HG02870 (cell line): ENCODE results near the gene CEACAM7.

ENCODE experiments used
- ATAC-seq: cut with Tn5 transposase; IDR thresholded peaks from one replicate; pipeline ENCODE4 v1.9.1; 2021; ENCODE audit warnings: mild to moderate bottlenecking, moderate library complexity; ENCODE audit not compliant: unreplicated experiment

The CEACAM7 gene

DNA sequence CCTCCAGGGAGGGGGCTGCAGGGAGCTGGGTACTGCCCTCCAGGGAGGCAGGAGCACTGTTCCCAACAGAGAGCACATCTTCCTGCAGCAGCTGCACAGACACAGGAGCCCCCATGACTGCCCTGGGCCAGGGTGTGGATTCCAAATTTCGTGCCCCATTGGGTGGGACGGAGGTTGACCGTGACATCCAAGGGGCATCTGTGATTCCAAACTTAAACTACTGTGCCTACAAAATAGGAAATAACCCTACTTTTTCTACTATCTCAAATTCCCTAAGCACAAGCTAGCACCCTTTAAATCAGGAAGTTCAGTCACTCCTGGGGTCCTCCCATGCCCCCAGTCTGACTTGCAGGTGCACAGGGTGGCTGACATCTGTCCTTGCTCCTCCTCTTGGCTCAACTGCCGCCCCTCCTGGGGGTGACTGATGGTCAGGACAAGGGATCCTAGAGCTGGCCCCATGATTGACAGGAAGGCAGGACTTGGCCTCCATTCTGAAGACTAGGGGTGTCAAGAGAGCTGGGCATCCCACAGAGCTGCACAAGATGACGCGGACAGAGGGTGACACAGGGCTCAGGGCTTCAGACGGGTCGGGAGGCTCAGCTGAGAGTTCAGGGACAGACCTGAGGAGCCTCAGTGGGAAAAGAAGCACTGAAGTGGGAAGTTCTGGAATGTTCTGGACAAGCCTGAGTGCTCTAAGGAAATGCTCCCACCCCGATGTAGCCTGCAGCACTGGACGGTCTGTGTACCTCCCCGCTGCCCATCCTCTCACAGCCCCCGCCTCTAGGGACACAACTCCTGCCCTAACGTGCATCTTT is 12.5 kb upstream of the CEACAM7 start:
- no peak for ATAC-seq

DNA sequence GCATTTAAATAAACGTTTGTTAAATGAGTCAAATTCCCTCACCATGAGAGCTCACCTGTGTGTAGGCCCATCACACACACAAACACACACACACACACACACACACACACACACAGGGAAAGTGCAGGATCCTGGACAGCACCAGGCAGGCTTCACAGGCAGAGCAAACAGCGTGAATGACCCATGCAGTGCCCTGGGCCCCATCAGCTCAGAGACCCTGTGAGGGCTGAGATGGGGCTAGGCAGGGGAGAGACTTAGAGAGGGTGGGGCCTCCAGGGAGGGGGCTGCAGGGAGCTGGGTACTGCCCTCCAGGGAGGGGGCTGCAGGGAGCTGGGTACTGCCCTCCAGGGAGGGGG is 11.9 kb upstream of the CEACAM7 start:
- no peak for ATAC-seq

DNA sequence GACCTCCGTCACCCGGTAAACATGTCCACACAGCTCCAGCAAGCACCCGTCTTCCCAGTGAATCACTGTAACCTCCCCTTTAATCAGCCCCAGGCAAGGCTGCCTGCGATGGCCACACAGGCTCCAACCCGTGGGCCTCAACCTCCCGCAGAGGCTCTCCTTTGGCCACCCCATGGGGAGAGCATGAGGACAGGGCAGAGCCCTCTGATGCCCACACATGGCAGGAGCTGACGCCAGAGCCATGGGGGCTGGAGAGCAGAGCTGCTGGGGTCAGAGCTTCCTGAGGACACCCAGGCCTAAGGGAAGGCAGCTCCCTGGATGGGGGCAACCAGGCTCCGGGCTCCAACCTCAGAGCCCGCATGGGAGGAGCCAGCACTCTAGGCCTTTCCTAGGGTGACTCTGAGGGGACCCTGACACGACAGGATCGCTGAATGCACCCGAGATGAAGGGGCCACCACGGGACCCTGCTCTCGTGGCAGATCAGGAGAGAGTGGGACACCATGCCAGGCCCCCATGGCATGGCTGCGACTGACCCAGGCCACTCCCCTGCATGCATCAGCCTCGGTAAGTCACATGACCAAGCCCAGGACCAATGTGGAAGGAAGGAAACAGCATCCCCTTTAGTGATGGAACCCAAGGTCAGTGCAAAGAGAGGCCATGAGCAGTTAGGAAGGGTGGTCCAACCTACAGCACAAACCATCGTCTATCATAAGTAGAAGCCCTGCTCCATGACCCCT is 11.3 kb upstream of the CEACAM7 start:
- no peak for ATAC-seq

DNA sequence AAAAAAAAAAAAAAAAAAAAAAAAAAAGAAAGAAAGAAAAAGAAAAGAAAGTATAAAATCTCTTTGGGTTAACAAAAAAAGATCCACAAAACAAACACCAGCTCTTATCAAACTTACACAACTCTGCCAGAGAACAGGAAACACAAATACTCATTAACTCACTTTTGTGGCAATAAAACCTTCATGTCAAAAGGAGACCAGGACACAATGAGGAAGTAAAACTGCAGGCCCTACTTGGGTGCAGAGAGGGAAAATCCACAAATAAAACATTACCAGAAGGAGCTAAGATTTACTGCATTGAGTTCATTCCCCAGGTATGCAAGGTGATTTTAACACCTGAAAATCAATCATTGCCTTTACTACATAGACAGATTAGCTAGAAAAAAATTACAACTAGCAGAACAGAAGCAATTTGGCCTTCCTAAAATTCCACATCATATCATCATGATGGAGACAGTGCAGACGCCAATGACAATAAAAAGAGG is 10.7 kb upstream of the CEACAM7 start:
- ATAC-seq, result no peak

DNA sequence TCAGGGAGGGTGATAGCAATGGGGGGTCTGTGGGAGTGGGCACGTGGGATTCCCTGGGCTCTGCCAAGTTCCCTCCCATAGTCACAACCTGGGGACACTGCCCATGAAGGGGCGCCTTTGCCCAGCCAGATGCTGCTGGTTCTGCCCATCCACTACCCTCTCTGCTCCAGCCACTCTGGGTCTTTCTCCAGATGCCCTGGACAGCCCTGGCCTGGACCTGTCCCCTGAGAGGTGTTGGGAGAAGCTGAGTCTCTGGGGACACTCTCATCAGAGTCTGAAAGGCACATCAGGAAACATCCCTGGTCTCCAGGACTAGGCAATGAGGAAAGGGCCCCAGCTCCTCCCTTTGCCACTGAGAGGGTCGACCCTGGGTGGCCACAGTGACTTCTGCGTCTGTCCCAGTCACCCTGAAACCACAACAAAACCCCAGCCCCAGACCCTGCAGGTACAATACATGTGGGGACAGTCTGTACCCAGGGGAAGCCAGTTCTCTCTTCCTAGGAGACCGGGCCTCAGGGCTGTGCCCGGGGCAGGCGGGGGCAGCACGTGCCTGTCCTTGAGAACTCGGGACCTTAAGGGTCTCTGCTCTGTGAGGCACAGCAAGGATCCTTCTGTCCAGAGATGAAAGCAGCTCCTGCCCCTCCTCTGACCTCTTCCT is 9.3 kb upstream of the CEACAM7 start:
- no peak for ATAC-seq

DNA sequence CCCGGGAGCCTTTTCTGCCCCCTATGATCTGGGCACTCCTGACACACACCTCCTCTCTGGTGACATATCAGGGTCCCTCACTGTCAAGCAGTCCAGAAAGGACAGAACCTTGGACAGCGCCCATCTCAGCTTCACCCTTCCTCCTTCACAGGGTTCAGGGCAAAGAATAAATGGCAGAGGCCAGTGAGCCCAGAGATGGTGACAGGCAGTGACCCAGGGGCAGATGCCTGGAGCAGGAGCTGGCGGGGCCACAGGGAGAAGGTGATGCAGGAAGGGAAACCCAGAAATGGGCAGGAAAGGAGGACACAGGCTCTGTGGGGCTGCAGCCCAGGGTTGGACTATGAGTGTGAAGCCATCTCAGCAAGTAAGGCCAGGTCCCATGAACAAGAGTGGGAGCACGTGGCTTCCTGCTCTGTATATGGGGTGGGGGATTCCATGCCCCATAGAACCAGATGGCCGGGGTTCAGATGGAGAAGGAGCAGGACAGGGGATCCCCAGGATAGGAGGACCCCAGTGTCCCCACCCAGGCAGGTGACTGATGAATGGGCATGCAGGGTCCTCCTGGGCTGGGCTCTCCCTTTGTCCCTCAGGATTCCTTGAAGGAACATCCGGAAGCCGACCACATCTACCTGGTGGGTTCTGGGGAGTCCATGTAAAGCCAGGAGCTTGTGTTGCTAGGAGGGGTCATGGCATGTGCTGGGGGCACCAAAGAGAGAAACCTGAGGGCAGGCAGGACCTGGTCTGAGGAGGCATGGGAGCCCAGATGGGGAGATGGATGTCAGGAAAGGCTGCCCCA is 8.5 kb upstream of the CEACAM7 start:
- ATAC-seq, result no peak

DNA sequence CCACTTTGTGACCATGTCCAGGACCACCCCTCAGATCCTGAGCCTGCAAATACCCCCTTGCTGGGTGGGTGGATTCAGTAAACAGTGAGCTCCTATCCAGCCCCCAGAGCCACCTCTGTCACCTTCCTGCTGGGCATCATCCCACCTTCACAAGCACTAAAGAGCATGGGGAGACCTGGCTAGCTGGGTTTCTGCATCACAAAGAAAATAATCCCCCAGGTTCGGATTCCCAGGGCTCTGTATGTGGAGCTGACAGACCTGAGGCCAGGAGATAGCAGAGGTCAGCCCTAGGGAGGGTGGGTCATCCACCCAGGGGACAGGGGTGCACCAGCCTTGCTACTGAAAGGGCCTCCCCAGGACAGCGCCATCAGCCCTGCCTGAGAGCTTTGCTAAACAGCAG is 7.7 kb upstream of the CEACAM7 start:
- no peak for ATAC-seq

DNA sequence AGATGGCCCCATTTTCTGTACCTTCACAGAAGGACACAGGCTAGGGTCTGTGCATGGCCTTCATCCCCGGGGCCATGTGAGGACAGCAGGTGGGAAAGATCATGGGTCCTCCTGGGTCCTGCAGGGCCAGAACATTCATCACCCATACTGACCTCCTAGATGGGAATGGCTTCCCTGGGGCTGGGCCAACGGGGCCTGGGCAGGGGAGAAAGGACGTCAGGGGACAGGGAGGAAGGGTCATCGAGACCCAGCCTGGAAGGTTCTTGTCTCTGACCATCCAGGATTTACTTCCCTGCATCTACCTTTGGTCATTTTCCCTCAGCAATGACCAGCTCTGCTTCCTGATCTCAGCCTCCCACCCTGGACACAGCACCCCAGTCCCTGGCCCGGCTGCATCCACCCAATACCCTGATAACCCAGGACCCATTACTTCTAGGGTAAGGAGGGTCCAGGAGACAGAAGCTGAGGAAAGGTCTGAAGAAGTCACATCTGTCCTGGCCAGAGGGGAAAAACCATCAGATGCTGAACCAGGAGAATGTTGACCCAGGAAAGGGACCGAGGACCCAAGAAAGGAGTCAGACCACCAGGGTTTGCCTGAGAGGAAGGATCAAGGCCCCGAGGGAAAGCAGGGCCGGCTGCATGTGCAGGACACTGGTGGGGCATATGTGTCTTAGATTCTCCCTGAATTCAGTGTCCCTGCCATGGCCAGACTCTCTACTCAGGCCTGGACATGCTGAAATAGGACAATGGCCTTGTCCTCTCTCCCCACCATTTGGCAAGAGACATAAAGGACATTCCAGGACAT is 7.0 kb upstream of the CEACAM7 start:
- no peak for ATAC-seq

DNA sequence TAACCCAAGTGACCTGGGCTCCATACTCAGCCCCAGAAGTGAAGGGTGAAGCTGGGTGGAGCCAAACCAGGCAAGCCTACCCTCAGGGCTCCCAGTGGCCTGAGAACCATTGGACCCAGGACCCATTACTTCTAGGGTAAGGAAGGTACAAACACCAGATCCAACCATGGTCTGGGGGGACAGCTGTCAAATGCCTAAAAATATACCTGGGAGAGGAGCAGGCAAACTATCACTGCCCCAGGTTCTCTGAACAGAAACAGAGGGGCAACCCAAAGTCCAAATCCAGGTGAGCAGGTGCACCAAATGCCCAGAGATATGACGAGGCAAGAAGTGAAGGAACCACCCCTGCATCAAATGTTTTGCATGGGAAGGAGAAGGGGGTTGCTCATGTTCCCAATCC is 6.1 kb upstream of the CEACAM7 start:
- ATAC-seq, result no peak

DNA sequence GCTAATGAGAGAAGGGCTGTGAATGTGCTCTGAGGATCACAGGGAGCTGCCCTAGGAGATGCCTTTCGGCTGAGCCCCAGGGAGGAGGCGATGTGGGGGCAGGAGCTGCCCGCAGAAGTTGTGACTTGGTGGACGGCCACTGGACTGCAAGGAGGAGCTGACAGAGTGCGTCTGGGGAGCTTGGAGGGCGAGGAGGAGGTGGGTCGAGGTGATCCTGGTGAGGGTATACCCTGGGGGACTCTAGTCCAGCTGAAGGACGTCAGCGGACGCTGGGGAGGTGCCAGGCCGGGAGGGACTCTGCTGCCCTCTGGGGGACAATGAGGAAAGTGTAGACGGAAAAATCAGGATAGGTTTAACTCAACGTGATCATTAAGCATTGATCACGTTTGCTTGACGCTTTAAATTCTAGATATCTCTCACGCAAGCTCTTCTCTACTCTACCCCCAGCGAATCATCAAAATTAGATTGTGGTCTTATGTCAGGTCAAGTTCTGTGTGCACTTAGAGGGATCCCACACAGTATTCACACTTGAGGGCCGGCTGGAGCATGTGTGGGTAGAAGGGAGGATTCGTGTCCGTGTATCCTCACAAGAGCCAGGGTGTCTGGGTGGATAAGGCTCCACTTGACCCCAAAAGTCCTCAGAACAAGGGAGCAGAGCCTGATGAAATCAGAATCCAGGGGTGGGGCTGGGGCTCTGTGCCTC is 3.3 kb upstream of the CEACAM7 start:
- no peak for ATAC-seq

DNA sequence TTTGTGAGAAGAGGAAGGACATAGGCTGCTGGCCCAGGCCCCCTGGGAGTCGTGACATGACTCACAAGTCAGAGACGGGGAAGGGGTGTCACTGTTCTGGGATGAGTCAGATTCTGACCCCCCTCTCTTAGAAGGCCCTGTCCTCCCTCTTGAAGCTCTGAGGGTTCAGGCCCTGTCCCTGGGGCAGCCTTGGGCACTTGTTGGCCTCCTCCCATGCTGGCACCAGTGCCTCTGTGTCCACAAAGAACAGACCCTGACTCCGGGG is 2.7 kb upstream of the CEACAM7 start:
- ATAC-seq, result no peak

DNA sequence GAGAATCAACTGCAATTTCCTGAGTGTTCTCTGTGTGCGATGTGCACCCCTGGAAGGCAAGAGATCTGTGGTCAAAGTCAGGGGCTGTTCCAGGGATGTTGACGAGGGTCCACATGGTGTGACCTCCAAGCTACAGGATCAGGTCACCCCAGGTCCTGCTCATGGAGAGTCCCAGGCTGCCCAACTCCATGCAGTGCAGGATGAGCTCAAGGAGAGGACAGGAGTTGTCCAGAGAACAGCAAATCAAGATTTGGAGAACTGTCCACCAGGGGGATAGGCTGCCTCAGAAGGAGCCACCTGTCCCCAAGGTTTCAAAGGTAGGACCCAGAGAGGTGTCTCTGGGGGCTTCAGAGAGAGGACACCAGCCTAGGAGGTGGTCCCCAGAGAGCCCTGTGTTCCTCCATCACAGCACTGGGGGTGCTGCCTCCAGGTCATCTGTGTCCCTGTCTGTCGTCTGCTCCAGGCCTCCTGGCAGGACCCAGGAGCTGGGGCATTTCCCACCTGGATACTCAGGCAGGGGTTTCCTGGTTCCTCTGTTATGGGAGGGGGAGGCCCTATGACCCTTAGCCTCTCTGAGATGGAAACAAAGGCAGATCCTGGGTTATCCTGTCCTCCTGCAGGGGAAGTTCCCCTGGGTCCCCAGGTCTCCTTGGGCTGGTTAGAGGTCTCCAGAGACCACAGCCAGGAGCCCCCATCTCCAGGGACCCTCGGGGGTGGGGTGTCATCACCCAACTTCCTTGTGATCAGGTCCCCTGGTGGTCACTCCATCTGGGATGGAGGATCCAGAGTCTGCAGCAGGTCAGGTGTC is 2.1 kb upstream of the CEACAM7 start:
- ATAC-seq, result no peak

DNA sequence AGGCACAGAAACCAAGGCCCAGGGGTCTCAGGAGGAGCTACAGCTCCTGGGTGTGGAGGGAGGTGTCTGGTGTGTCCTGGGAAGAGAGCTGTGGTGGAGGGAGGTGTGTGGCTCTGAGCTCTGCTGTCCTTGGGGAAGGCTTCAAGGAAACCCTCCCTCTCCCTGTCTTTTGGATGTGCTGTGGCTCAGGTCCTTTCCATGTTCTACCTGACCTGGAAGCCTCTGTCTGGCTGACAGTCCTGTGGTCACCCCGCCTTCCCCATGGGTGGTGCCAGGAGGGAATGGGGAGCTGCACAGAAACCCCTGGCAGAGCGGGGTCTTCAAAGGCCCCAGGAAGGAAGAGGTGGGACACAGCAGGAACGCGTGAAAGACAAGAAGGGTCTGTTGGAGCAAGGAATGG is 617 bp upstream of the CEACAM7 start:
- ATAC-seq, result no peak

DNA sequence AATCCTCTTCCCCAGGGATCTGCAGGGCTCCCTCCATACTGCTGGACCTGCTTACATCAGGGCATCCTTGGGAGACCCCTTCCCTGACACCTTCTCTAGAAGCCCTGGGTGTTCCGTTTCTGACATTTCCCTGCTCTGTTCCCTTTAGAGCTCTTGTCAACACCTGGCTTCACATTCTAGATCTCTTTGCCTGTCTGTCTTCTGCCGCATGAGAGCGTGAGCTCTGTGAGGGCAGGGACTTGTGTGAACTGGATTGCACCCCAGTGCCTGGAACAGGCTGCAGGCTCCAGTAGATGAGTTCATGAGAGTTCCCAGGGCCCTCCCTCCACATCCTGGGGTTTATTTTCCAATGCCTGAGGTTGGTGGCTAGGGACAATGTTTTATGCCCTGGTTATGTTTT is 651 bp downstream of the CEACAM7 start:
- ATAC-seq, result no peak

DNA sequence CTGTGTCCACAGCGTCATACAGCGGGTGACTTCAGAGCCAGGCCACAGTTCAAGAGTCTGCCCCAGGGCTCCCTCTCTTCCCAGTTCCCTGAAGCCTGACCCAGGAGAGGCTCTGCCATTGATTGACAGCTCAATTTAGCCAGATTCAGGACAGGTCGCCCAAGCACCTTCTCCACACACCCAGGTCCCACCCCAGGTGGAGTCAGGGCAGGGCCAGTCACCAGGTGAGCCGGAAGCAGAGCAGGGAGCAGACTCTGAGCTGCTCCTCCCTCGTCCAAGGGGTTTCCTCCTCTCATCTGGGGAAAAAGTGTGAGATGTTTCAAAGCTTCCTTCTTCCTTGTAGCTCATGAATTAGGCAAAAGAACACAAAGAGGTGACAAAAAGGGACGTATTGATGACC is 5.6 kb downstream of the CEACAM7 start:
- no peak for ATAC-seq

DNA sequence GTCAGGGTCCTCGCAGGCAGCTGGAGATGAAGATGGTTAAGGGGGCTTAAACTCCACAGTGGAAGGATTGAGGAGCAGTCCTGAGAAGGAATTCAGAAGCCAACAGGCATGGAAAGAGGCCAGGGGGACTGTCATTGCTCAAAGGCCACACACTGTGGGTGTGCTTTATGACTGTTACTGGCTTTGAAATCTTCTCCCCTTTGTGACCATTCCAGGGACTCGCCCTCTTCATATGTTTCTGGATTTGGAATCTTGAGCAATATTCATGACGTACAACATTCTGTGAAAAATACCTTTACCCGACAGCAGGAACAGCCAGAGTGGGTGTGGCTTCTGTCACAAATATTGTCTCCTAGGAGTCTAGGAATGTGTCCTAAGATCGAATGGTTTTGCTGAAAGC is 16.6 kb downstream of the CEACAM7 start:
- ATAC-seq, result no peak

DNA sequence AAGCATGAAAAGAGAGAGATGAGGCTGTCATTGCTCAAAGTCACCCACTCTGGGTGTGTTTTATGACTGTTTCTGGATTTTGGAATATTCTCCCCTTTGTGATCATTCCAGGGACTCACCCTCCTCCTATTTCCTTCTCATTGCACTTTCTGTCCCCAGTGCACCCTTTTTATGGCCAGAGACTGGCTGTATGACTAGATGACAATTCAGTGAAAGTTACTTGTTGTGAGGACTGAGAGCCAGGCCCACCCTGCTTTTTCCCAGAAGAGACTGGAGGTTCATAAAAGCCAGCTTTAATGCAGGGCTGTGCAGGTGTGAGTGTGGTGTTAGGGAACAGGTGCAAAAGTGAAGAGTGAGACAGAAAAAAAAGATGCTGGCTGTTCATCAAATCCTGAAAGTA is 17.3 kb downstream of the CEACAM7 start:
- no peak for ATAC-seq

DNA sequence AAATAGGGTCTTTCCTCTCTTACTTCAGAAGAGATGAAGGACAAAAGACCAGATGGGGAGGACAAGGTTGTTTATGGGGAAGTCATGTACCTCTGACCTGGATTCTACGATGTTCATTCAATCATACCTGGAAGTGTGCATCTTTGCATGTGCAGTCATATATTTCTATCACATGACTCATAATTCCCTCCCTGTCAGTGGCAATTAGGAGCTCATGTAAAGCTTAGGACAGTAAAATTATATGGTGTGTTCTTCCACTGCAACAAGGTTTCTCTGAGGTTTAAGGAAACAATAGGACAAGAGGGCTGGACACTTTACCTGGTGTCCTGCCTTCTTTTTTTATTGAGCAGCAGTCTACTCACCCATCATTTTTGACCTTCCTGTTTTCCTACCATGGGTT is 19.8 kb downstream of the CEACAM7 start:
- ATAC-seq, result no peak

DNA sequence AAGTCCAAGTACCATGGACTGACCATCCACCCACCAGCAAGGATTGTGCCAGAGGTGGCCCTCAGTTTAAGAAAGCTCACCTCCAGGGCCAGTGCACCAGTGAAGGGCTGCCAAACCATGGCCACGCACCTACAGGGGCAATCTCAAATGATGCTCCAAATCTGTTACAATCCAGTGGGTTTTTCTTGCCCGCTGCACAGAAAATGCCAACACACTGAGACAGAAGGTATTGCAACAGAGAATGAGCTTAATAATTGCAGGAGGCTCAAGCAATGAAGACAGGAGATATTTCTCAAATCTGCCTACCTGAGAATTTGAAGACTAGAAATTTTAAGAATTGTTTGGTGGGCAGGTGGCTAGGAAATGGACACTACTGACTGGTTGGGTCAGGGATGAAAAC is 22.0 kb downstream of the CEACAM7 start:
- no peak for ATAC-seq
